ENCODE results near the gene CPS1. TPM values are rescaled to one million over a fixed set of nuclear protein-coding genes. Genes with fewer than 3 reads are reported as not detected.

CPS1 gene
- total and polyA plus RNA-seq, 11 donors: 0.61 to 5.3 (median 1.8) TPM

- H3K36me3 ChIP-seq: peaks cover 0 to 15% (median 0%) of the 10 kb centered on the region in 9 donors
- H3K27me3 ChIP-seq: no peaks in the 10 kb centered on the region
- no peaks in the 10 kb centered on the region for H3K9me3 ChIP-seq
- no peak overlapping the region for H3K4me3 ChIP-seq
- 48 to 63% (median 54%) methylated on average over 2 of the region's 2 CpGs for WGBS, 4 donors
- TF ChIP-seq POLR2A (IDR thresholded peaks at IDR 0.05): no peak
- TF ChIP-seq CTCF (IDR thresholded peaks at IDR 0.05): no peak
- H3K27ac ChIP-seq: no peak overlapping the region
- DNase-seq (no peak), ATAC-seq (no peak)
- no peaks in the 10 kb centered on the region for H3K4me1 ChIP-seq
- intact Hi-C loops (cut with DNase I): no loop called here
These were observed 49.6 kb downstream of the CPS1 start for GRCh38 chr2:210606001-210606400.

DNA sequence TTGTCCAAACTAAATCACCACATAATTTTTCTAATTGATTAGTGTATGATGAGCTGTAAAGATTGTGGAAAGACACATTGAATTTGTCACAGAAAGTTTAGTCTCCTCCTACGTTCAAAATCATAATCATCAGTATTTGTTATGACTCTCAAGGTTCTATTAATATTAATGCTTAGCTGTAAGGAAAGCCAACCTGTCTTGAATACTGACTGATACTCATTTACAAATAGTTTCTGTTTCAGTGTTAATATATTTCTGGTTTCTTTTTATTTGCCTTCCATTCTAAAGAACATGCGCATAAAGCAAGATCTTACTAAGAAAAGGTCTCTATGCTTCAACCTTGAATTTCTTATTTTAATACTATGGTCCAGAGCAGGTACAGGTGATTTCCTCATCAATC is 55.1 kb downstream of the CPS1 start:
- TF ChIP-seq CTCF (IDR thresholded peaks at IDR 0.05) (no peak), POLR2A (IDR thresholded peaks at IDR 0.05) (no peak)
- 79 to 88% (median 86%) methylated on average over 2 of the region's 2 CpGs for WGBS, 4 donors
- H3K4me1 ChIP-seq: no peaks in the 10 kb centered on the region
- H3K27me3 ChIP-seq: no peaks in the 10 kb centered on the region
- DNase-seq: no peak
- intact Hi-C loops (cut with DNase I): loop anchor here in 1 of 10 donors (10.0 kb wide), 1 partner anchor 543 kb away; no protein-coding TSS in a partner anchor
- no peaks in the 10 kb centered on the region for H3K9me3 ChIP-seq
- H3K4me3 ChIP-seq: no peak overlapping the region
- no peak overlapping the region for H3K27ac ChIP-seq
- no peak for ATAC-seq
- peaks cover 0 to 12% (median 0%) of the 10 kb centered on the region in 9 donors for H3K36me3 ChIP-seq

DNA sequence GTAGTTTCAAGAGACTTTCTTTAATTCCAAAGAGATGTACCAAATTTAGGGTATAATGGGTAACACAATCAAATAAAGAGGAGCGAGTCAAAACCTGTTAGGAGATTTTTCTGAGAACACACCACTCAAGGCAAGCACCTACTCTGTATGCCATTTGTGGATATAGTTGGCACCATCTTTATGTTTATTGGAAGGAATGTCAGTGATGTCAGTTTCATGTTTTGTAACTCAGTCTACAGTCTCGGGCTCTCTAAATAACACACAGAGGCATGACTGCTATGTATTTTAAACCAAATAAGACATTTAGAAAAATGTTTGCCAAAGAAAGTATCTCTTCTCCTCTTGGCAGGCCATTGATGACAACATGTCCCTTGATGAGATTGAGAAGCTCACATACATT is 59.7 kb downstream of the CPS1 start:
- ATAC-seq (no peak), DNase-seq (no peak)
- TF ChIP-seq CTCF (IDR thresholded peaks at IDR 0.05) (no peak), POLR2A (IDR thresholded peaks at IDR 0.05) (no peak)
- H3K27me3 ChIP-seq: no peaks in the 10 kb centered on the region
- WGBS, 4 donors: 81 to 92% (median 86%) methylated on average over 2 of the region's 2 CpGs
- intact Hi-C loops (cut with DNase I): loop anchor here in 5 of 10 donors (5.0 to 10.0 kb wide), 4 partner anchors 421 to 1951 kb away; no protein-coding TSS in a partner anchor
- no peaks in the 10 kb centered on the region for H3K9me3 ChIP-seq
- no peaks in the 10 kb centered on the region for H3K36me3 ChIP-seq
- no peak overlapping the region for H3K4me3 ChIP-seq
- H3K4me1 ChIP-seq: no peaks in the 10 kb centered on the region
- H3K27ac ChIP-seq: no peak overlapping the region

- Histone ChIP-seq H3K9me3 (no peaks in the 10 kb centered on the region), H3K4me3 (no peak overlapping the region), H3K36me3 (no peaks in the 10 kb centered on the region), H3K4me1 (no peaks in the 10 kb centered on the region), H3K27ac (no peak overlapping the region), H3K27me3 (no peaks in the 10 kb centered on the region)
- ATAC-seq (no peak), DNase-seq (no peak)
- TF ChIP-seq CTCF (IDR thresholded peaks at IDR 0.05) (no peak), POLR2A (IDR thresholded peaks at IDR 0.05) (no peak)
- intact Hi-C loops (cut with DNase I): loop anchor here in 5 of 10 donors (5.0 to 10.0 kb wide), 4 partner anchors 420 to 1950 kb away; no protein-coding TSS in a partner anchor
- WGBS, 4 donors: 71 to 87% (median 77%) methylated on average over 1 of the region's 1 CpG
These were observed 60.9 kb downstream of the CPS1 start for GRCh38 chr2:210617318-210617717.
